Esophagus squamous epithelium (tissue), 4 donors: ENCODE results near the gene CFAP53.
"Not testable (repeated sequence)": the region's sequence is repeated elsewhere in the genome, so short reads cannot be mapped to it uniquely, and the experiment has no call there.

Experiments
- POLR2A ChIP-seq, 4 donors: fragments of 450-650 bp; IDR thresholded peaks; one replicate each; pipeline ENCODE4 v1.6.1; 2017; ENCODE audit warnings: antibody characterized with exemption in 4 of 4, mild to moderate bottlenecking in 4 of 4, moderate library complexity in 3 of 4
- TF ChIP-seq, protein P1 (sequence below), 6 experiments: fragments of 450-650 bp in 4 of 6; fragments of 200-600 bp in 2 of 6; sonication (generic) in 2 of 6; IDR thresholded peaks; one replicate each; pipeline ENCODE4 v1.5.1; 2016 to 2019; ENCODE audit warnings: antibody characterized with exemption in 6 of 6, mild to moderate bottlenecking in 4 of 6, moderate library complexity in 4 of 6

DNA sequence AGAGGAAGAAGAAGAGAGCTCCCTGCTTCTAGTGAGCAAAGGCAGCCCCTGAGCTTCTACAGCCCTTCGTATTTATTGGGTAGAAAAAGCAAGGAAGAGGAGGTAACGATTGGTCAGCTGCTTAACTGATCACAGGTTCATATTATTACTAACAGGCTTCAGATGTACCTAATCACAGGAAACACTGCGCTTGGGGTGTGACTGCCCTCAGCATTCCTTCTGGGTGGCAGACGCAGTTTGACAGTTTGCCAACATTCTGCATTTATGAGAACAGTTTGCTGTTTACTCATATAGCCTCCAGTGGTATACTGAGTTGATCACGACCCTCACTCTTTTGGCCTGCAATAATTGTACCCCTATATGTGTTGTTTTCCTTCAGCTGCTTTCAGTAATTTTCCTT lies 42.6 kb upstream of the CFAP53 start:
- TF ChIP-seq, protein P1, sequence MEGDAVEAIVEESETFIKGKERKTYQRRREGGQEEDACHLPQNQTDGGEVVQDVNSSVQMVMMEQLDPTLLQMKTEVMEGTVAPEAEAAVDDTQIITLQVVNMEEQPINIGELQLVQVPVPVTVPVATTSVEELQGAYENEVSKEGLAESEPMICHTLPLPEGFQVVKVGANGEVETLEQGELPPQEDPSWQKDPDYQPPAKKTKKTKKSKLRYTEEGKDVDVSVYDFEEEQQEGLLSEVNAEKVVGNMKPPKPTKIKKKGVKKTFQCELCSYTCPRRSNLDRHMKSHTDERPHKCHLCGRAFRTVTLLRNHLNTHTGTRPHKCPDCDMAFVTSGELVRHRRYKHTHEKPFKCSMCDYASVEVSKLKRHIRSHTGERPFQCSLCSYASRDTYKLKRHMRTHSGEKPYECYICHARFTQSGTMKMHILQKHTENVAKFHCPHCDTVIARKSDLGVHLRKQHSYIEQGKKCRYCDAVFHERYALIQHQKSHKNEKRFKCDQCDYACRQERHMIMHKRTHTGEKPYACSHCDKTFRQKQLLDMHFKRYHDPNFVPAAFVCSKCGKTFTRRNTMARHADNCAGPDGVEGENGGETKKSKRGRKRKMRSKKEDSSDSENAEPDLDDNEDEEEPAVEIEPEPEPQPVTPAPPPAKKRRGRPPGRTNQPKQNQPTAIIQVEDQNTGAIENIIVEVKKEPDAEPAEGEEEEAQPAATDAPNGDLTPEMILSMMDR (IDR thresholded peaks at IDR 0.05) = not testable (repeated sequence)
- not testable (repeated sequence) for TF ChIP-seq POLR2A (IDR thresholded peaks at IDR 0.05)
